GM08714 (cell line): Measurements from ENCODE around the gene CXCR5.

Experiments used
- H3K4me3 ChIP-seq: fragments of 200-500 bp; sonication (Bioruptor generic); 2 replicates; pipeline ENCODE4 v1.5.1; 2014; ENCODE audit warnings: mild to moderate bottlenecking, low read length, inconsistent platforms
- ZNF274 ChIP-seq: IDR thresholded peaks from 2 replicates; pipeline ENCODE4 v1.6.1; 2012; ENCODE audit warnings: mild to moderate bottlenecking, low read depth, low read length

The CXCR5 gene

GRCh38 chr11:118898400-118899295, 15.0 kb downstream of the CXCR5 start:
- no peak for TF ChIP-seq ZNF274
- H3K4me3 ChIP-seq: no peak overlapping the region

DNA sequence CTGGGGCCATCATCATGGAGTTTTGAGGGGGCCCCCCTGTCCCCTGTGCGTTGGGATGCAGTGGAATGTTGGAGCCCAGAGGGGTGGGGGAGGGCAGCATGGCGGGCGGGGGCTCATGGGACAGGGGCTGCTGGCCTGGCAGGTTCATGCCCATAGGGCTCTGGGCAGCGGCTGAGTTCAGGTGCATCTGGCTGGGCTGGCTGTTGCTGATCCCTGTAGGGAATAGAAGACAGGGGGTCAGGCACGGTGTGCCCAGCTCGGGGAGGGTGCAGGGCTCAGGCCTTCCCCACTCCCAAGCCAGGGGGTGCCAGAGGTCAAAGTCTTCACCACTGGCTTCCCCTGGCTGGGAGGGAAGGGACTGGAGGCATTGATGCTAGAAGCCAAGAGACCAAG, 15.6 kb downstream of the CXCR5 start:
- no peak for TF ChIP-seq ZNF274

GRCh38 chr11:118899706-118900360, 16.1 kb downstream of the CXCR5 start:
- H3K4me3 ChIP-seq: no peak overlapping the region
- no peak for TF ChIP-seq ZNF274

More for the DNA sequence above, 15.6 kb downstream of the CXCR5 start:
- no peak overlapping the region for H3K4me3 ChIP-seq

DNA sequence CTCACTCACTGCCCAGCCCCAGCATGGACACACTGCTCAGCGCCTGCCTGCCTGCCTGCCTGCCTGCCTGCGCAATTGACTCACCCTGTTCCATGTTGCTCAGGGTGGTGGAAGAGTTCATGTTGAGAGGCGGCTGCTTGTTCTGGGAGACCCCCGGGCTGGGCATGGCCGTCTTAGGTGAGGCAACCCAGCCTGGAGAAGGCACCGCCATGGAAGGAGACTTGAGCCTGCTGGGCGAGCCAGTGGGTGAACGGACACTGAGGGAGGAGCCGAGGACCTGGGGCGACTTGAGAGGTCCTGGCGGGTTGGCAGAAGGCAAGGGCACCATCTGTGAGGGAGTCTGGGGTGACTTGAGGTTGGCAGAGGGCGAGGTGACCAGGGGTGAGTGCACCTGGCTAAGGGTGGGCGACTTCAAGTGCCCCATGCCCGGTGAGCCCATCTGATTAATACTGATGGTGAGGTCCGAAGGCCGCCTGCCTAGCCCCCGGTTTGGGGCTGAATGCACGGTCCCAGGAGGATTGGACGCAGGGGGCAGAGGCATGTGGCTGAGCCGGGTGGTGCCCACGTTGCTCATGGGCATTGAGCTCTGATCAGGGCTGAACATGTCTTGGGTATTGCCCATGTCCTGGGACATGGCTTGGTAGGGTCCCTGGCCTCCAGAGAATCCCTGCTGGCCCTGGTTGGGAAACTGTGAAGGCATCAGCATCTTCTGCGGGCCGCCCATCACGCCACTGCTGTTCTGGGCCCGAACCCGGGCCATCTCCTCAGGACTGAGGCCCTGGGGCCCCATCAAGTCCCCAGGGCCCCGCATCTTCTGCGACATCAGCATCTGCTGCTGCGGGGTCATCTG, 17.1 kb downstream of the CXCR5 start:
- no peak for TF ChIP-seq ZNF274
- no peak overlapping the region for H3K4me3 ChIP-seq

DNA sequence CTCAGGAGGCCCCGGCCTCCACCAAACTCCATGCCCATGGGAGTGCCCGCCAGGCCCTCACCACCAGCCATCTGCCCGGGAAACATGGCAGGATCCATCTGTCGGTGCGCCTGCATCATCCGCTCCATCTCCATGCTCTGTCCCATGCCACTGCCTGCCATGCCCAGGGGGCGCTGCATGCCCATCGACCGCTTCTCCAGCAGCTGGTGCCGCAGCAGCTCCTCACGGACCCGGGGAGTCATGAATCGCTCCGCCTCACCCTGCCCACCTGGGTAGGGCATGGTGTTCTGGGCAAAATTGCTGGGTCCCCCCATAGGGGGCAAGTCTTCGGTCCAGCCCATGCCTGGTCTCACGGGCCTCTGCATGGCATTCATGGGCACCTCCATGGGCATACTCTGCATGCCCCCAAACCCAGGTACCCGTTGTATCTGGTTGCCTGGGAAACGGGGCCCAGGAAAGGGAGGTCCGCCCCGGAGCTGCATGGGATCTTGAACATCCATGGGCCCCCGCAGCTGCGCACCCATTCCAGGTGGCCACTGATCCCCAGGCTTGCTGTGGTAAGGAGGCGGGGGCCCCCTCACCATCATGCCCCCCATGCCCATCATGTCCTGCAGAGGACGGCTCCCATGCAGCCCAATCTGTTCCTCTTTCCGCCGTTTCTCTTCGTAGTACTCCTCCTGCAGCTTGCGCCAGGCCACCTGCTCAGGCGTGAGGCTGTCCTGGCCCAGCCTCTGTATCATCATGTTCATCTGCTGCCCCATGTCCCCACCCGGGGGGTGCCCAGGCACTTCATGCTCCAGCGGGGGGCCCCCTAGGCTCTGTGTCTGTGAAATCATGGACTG, 18.0 kb downstream of the CXCR5 start:
- no peak overlapping the region for H3K4me3 ChIP-seq
- no peak for TF ChIP-seq ZNF274

GRCh38 chr11:118902336-118903203, 18.9 kb downstream of the CXCR5 start:
- H3K4me3 ChIP-seq: no peak overlapping the region
- no peak for TF ChIP-seq ZNF274

- no peak overlapping the region for H3K4me3 ChIP-seq
- no peak for TF ChIP-seq ZNF274
Observed at GRCh38 chr11:118903204-118904015, 19.7 kb downstream of the CXCR5 start.

DNA sequence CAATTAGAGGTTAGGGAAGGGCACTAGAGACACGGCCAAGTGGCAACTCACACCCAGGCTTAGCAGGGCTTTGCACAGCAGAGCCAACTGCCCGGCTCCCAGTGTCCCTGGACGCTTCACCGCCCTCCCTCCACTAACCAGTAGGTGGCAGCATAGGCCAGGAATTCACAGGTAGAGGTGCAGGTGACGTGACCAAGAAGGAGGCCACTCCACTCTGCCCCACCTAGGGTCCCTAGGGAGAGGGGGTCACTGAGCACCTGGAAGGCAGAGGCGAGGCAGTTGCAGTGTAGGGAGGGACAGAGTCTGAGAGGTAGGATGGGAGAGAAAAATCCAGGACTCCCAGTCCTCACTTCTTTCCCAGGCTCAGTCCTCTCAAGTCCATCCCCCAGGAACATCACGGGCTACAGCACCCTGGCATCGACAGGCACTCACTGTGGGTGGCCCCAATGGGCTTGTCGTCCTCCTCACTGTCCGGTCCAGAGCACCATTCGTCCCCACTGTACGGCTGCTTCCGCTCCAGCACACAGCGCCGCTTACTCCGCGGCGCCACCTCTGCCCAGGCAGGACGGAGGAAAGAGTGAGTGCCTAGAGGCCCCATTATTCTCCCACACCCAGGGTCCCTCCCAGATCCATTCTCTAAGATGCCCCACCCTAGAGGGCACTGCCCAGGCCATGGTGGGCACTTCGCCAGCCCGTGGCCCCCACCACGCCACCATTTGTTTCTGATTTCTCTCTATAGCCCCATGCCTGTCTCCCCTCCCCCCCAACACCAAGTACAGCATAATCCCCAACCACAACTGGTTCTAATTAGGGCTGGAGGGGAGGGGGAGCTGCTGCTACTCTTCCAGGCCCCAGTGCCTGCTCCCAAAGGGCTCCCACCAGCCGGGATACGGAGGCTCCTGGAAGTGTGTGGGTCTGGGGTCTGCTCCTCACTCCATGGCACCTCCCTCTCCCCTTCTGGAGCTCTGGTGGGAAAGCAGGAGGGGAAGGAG, 23.7 kb downstream of the CXCR5 start:
- TF ChIP-seq ZNF274: no peak
- H3K4me3 ChIP-seq: no peak overlapping the region

DNA sequence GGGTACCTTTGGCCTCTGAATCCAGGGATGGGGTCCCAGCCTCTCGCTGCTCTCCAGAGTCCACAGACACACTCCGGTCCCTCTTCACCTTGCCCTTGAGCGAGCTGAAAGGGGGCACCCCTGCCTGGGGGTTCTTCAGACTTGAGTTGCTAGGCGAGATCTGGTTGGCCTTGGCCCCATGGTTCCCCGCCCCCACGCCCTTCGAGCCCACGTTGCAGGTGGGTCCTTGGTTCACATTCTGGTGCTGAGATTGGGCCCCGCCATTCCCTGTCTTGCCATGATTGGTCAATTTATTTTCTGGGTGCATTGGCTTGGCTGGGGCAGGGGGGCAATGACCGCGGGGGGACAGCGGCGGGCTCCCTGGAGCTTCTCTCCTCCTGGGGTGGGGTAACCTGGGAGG, 24.6 kb downstream of the CXCR5 start:
- H3K4me3 ChIP-seq: no peak overlapping the region
- TF ChIP-seq ZNF274: no peak

DNA sequence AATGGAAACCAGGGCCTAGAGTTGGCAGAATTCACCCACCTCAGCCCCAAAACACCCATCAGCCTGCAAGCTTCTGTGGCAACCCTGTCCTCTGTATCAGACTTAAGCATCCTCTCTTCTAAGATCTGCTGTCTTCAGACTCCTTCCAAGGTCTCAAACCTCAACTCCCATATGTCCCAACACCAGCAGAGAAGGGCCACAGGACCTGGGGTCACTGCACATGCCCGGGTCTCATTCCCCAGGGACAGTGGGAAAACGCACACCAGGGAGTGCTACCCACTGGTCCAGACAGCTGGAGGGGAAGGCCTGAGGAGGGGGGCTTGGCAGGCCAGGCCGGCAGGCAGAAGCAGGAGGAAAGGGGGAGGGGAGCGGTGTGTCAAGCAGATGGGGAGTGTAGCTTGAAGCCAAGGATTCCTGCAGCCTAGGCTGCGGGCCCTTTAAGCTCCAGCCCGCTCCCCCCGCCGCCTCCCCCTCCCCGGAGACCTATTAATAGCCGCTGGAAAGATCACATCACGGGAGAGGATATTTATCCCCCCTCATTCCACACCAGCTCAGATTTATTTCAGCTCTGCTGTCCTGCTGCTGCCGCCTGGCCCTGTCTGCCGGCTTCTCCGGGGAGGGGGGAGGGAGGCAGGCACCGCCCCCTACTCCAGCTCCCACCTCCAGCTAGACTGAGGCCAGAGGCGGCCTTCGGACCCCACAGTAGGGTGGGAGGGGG, 25.4 kb downstream of the CXCR5 start:
- H3K4me3 ChIP-seq: no peak overlapping the region
- no peak for TF ChIP-seq ZNF274
